Measurements from ENCODE around the gene RAPGEF1. TPM values are rescaled to one million over a fixed set of nuclear protein-coding genes. Genes with fewer than 3 reads are reported as not detected.
A peak's percentile ranks its signal among the peaks of the same experiment; 100 is the strongest.

The RAPGEF1 gene
- total RNA-seq, 2 experiments from 2014 or later, result 118 to 243 TPM

GRCh38 chr9:131679261-131680020 is 60.4 kb downstream of the RAPGEF1 start:
- peaks cover 89% of the 10 kb centered on the region for H3K79me2 ChIP-seq (ENCODE audit: insufficient read depth, low read depth, low read length)
- peak overlapping the region; percentile 98 for H3K27ac ChIP-seq (ENCODE audit: low read depth, low read length, poor library complexity, severe bottlenecking)
- intact Hi-C loops (cut with micrococcal nuclease; ENCODE audit: unreplicated experiment), result loop anchor here (5.0 to 10.0 kb wide), 3 partner anchors 285 to 427 kb away; partner anchors contain the start of genes FAM78A and PRRC2B
- BruUV-seq (replicated peaks), result no TSS peak
- POLR2A ChIA-PET, result interaction anchor here (1.5 to 13.0 kb wide), 7 partner anchors 12 to 58 kb away, joined by 3 to 347 read pairs (median 33); no protein-coding TSS in a partner anchor
- no peak for DNase-seq (ENCODE audit: low spot score)
- CTCF ChIA-PET (ENCODE audit: unreplicated experiment), result interaction anchor here (1.4 to 3.0 kb wide), 3 partner anchors 23 to 48 kb away, joined by 3 to 11 read pairs (median 9); no protein-coding TSS in a partner anchor
- peak overlapping the region; percentile 76 for H3K4me3 ChIP-seq (ENCODE audit: low read depth, low read length, poor library complexity, severe bottlenecking)
- H3K9me2 ChIP-seq (ENCODE audit: insufficient read depth, low read length), result no peaks in the 10 kb centered on the region
- H3K9me3 ChIP-seq (ENCODE audit: low read length), result no peaks in the 10 kb centered on the region
- H3K36me3 ChIP-seq (ENCODE audit: insufficient read depth, low read length), result peaks cover 32% of the 10 kb centered on the region
- TF ChIP-seq CTCF (conservative IDR thresholded peaks at IDR 0.05; ENCODE audit: low read length) (no peak), EZH2phosphoT487 (IDR thresholded peaks at IDR 0.05; ENCODE audit: borderline replicate concordance, low read depth, low read length) (no peak)
- peak overlapping the region; percentile 100 for H3K4me2 ChIP-seq (ENCODE audit: low read length)
- peaks cover 4% of the 10 kb centered on the region; the same call in 1 of the 2 replicates for H4K20me1 ChIP-seq (ENCODE audit: insufficient read depth, low read length)
- no peak overlapping the region for H2AFZ ChIP-seq (ENCODE audit: low read length)
- H3K4me1 ChIP-seq (ENCODE audit: insufficient read depth, low read length, poor library complexity, severe bottlenecking), result peaks cover 53% of the 10 kb centered on the region

- Histone ChIP-seq H2AFZ (ENCODE audit: low read length) (no peak overlapping the region), H3K9me2 (ENCODE audit: insufficient read depth, low read length) (no peaks in the 10 kb centered on the region), H4K20me1 (ENCODE audit: insufficient read depth, low read length) (peaks cover 4% of the 10 kb centered on the region; the same call in 1 of the 2 replicates), H3K4me2 (ENCODE audit: low read length) (peak overlapping the region; percentile 100), H3K4me1 (ENCODE audit: insufficient read depth, low read length, poor library complexity, severe bottlenecking) (peaks cover 53% of the 10 kb centered on the region), H3K36me3 (ENCODE audit: insufficient read depth, low read length) (peaks cover 40% of the 10 kb centered on the region), H3K4me3 (ENCODE audit: low read depth, low read length, poor library complexity, severe bottlenecking) (peak overlapping the region; percentile 76), H3K79me2 (ENCODE audit: insufficient read depth, low read depth, low read length) (peaks cover 96% of the 10 kb centered on the region), H3K9me3 (ENCODE audit: low read length) (no peaks in the 10 kb centered on the region), H3K27ac (ENCODE audit: low read depth, low read length, poor library complexity, severe bottlenecking) (peak overlapping the region; percentile 98)
- DNase-seq (ENCODE audit: low spot score), result peak; percentile 90
- ChIA-PET POLR2A (interaction anchor here (0.6 to 13.0 kb wide), 15 partner anchors 12 to 424 kb away, joined by 3 to 347 read pairs (median 8); no protein-coding TSS in a partner anchor), CTCF (ENCODE audit: unreplicated experiment) (interaction anchor here (0.6 to 3.0 kb wide), 7 partner anchors 16 to 58 kb away, joined by 3 to 11 read pairs (median 3); no protein-coding TSS in a partner anchor)
- no TSS peak for BruUV-seq (replicated peaks)
- TF ChIP-seq EZH2phosphoT487 (IDR thresholded peaks at IDR 0.05; ENCODE audit: borderline replicate concordance, low read depth, low read length), result no peak
- TF ChIP-seq CTCF (conservative IDR thresholded peaks at IDR 0.05; ENCODE audit: low read length), result no peak
- intact Hi-C loops (cut with micrococcal nuclease; ENCODE audit: unreplicated experiment), result loop anchor here (5.0 to 10.0 kb wide), 3 partner anchors 284 to 426 kb away; partner anchors contain the start of genes FAM78A and PRRC2B
Measured at GRCh38 chr9:131678499-131679111, 61.3 kb downstream of the RAPGEF1 start.
